ENCODE measurements around the gene DNAH7. TPM values are rescaled to one million over a fixed set of nuclear protein-coding genes. Genes with fewer than 3 reads are reported as not detected.

DNAH7 gene
- total and polyA plus RNA-seq, 2 experiments from 2014 or later = 0.35 to 1.1 TPM

GRCh38 chr2:195879153-195879552 is 189.5 kb downstream of the DNAH7 start:
- no peaks in the 10 kb centered on the region for H3K36me3 ChIP-seq (ENCODE audit: insufficient read depth)
- no peaks in the 10 kb centered on the region for H3K27me3 ChIP-seq (ENCODE audit: insufficient read depth)
- no peaks in the 10 kb centered on the region for H4K20me1 ChIP-seq (replicated peaks; ENCODE audit: insufficient read depth)
- no peaks in the 10 kb centered on the region for H3K9me2 ChIP-seq (ENCODE audit: insufficient read depth)
- no peak for ATAC-seq
- no peak overlapping the region for H3K4me3 Mint-ChIP-seq
- no peak overlapping the region for H3K4me3 ChIP-seq
- H3K27ac ChIP-seq (ENCODE audit: low read depth) = no peak overlapping the region
- no peak for DNase-seq (ENCODE audit: low spot score)
- no peaks in the 10 kb centered on the region for H3K9me3 Mint-ChIP-seq
- no peaks in the 10 kb centered on the region for H3F3A ChIP-seq (replicated peaks; ENCODE audit: low read depth)
- no peak for TF ChIP-seq JUNB (IDR thresholded peaks at IDR 0.05; ENCODE audit: unreplicated experiment)
- no peak for TF ChIP-seq EZH2phosphoT487 (IDR thresholded peaks at IDR 0.05; ENCODE audit: unreplicated experiment)
- no peak for TF ChIP-seq ETS1 (IDR thresholded peaks at IDR 0.05)
- no peak for TF ChIP-seq CREB1 (CRISPR knock-in tag; IDR thresholded peaks at IDR 0.05; ENCODE audit: low read depth)
- no peak for TF ChIP-seq REST (IDR thresholded peaks at IDR 0.05; ENCODE audit: unreplicated experiment)
- TF ChIP-seq EZH2 (IDR thresholded peaks at IDR 0.05; ENCODE audit: low read depth, unreplicated experiment) = no peak
- no peak for TF ChIP-seq ZNF462 (CRISPR knock-in tag; IDR thresholded peaks at IDR 0.05)
- TF ChIP-seq POLR2AphosphoS5 (IDR thresholded peaks at IDR 0.05; ENCODE audit: low read depth) = no peak
- TF ChIP-seq ZNF331 (CRISPR knock-in tag; IDR thresholded peaks at IDR 0.05; ENCODE audit: low read depth) = no peak
- TF ChIP-seq STAT1 (IDR thresholded peaks at IDR 0.05; ENCODE audit: unreplicated experiment) = no peak
- H2AFZ ChIP-seq = no peak overlapping the region
- H3K27ac Mint-ChIP-seq = no peak overlapping the region
- no peaks in the 10 kb centered on the region for H3K4me1 ChIP-seq (ENCODE audit: insufficient read depth)
- peaks cover 3% of the 10 kb centered on the region for H3K4me1 Mint-ChIP-seq
- no peaks in the 10 kb centered on the region for H3K36me3 Mint-ChIP-seq (ENCODE audit: low read depth)
- H3K4me2 ChIP-seq = no peak overlapping the region
- no peaks in the 10 kb centered on the region for H3K79me2 ChIP-seq (replicated peaks; ENCODE audit: insufficient read depth)
- H3K27me3 Mint-ChIP-seq (ENCODE audit: insufficient read depth, low read depth, poor library complexity) = no peaks in the 10 kb centered on the region
